Measurements from ENCODE around the gene NPEPL1. TPM values are rescaled to one million over a fixed set of nuclear protein-coding genes. Genes with fewer than 3 reads are reported as not detected.

Gene NPEPL1
- total and polyA plus RNA-seq, 2 of the 8 experiments (the other 6 are each of a cell fraction or from before 2014, with no cell fraction given): 12.4 to 26.8 TPM

DNA sequence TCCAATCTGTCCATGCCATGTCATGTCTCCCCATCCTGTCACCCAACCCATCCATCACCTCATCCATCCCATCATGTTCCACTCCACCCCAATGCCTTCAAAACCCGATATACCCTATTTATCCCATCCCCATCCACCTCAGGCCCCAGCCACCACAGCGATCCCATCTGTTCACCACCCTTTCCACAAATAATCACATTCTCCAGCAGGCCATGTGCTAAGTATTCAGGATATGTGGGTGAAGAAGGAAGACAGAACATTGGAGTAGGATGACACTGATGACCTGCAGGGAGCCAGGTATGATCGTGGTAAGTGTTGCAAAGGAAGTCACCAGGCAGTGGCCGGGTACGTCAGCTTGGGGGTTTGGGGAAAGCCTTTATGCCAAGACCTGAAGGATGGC, 48.8 kb downstream of the NPEPL1 start:
- CTCF ChIA-PET (ENCODE audit: partially characterized antibody): interaction anchor here (0.7 kb wide), 1 partner anchor 1751 kb away, joined by 3 read pairs; no protein-coding TSS in a partner anchor
- Histone ChIP-seq H2BK5ac (ENCODE audit: low read depth, low read length) (no peak overlapping the region), H3K4me2 (ENCODE audit: insufficient read depth in 1 of 2, low read depth in 2 of 2, low read length in 2 of 2) (no peak overlapping the region), H3K23ac (ENCODE audit: insufficient read length) (no peak overlapping the region), H3K36me3 (ENCODE audit: control insufficient read depth in 2 of 4, insufficient read depth in 4 of 4, low read length in 3 of 4) (no peaks in the 10 kb centered on the region), H2AFZ (ENCODE audit: low read length) (no peak overlapping the region), H4K91ac (replicated peaks; ENCODE audit: insufficient read length, low read length) (peak overlapping the region; percentile 32), H4K5ac (ENCODE audit: insufficient read length, low read depth, low read length) (no peak overlapping the region), H4K8ac (ENCODE audit: extremely low read depth, insufficient read depth, low read length) (no peak overlapping the region), H3K79me1 (ENCODE audit: low read depth, low read length) (no peaks in the 10 kb centered on the region), H2AK5ac (ENCODE audit: low read depth, low read length) (no peak overlapping the region), H2BK12ac (ENCODE audit: low read depth, low read length) (no peak overlapping the region), H4K20me1 (replicated peaks in 1 of 2; ENCODE audit: control insufficient read depth in 1 of 2, insufficient read depth in 2 of 2, low read length in 2 of 2) (peaks cover 0 to 2% of the 10 kb centered on the region in 2 experiments), H3K18ac (ENCODE audit: extremely low read depth, low read length) (no peak overlapping the region), H3K4me3 (ENCODE audit: extremely low read depth in 1 of 4, insufficient read depth in 2 of 4, low read depth in 3 of 4, low read length in 4 of 4) (no peak overlapping the region), H3K56ac (replicated peaks; ENCODE audit: insufficient read length, low read depth, low read length) (no peak overlapping the region), H3K9ac (replicated peaks in 1 of 4; ENCODE audit: extremely low read depth in 1 of 4, low read depth in 3 of 4, low read length in 3 of 4) (no peak overlapping the region), H2BK15ac (ENCODE audit: low read length) (no peak overlapping the region), H3K9me3 (ENCODE audit: insufficient read depth in 2 of 2, low read depth in 1 of 2, low read length in 1 of 2) (no peaks in the 10 kb centered on the region), H3K27ac (ENCODE audit: low read depth, low read length) (no peak overlapping the region), H3K23me2 (ENCODE audit: low read depth, low read length) (peaks cover 8% of the 10 kb centered on the region; the same call in 1 of the 2 replicates), H3K4ac (replicated peaks; ENCODE audit: insufficient read length, low read depth, low read length) (no peak overlapping the region), H2BK20ac (ENCODE audit: low read length) (peak overlapping the region; percentile 61; the same call in 1 of the 2 replicates), H2BK120ac (replicated peaks; ENCODE audit: low read depth, low read length) (no peak overlapping the region), H3K27me3 (replicated peaks in 1 of 4; ENCODE audit: control insufficient read depth in 3 of 4, extremely low read depth in 1 of 4, insufficient read depth in 3 of 4, low read length in 3 of 4) (no peaks in the 10 kb centered on the region), H3K14ac (ENCODE audit: insufficient read length) (no peak overlapping the region), H3K4me1 (replicated peaks in 1 of 4; ENCODE audit: control insufficient read depth in 3 of 4, insufficient read depth in 4 of 4, low read length in 3 of 4) (no peaks in the 10 kb centered on the region; a peak in 2 of 7 replicates), H3K79me2 (ENCODE audit: control insufficient read depth in 1 of 2, insufficient read depth in 2 of 2, low read length in 2 of 2) (no peaks in the 10 kb centered on the region)
- FAIRE-seq (no peak), DNase-seq (ENCODE audit: low read depth in 1 of 2, low spot score in 2 of 2) (no peak)
- WGBS, 2 experiments (ENCODE audit: extremely low coverage in 1 of 2, insufficient coverage in 1 of 2, insufficient read length in 1 of 2, insufficient replicate concordance in 2 of 2, low coverage in 1 of 2, low lambda C conversion rate in 2 of 2, missing lambda C conversion rate in 1 of 2): 90% methylated on average over 5 of the region's 5 CpGs; no CpG with 5 or more reads in 1 of the 2 experiments
- POLR2A ChIA-PET (ENCODE audit: partially characterized antibody): interaction anchor here (1.2 kb wide), 1 partner anchor 25 kb away, joined by 5 read pairs; no protein-coding TSS in a partner anchor
- TF ChIP-seq CHD2 (IDR thresholded peaks at IDR 0.05; ENCODE audit: low read length): no peak
- no peak for TF ChIP-seq BCL11A (IDR thresholded peaks at IDR 0.05; ENCODE audit: low read depth in 2 of 2, low read length in 2 of 2)
- TF ChIP-seq, protein P1, sequence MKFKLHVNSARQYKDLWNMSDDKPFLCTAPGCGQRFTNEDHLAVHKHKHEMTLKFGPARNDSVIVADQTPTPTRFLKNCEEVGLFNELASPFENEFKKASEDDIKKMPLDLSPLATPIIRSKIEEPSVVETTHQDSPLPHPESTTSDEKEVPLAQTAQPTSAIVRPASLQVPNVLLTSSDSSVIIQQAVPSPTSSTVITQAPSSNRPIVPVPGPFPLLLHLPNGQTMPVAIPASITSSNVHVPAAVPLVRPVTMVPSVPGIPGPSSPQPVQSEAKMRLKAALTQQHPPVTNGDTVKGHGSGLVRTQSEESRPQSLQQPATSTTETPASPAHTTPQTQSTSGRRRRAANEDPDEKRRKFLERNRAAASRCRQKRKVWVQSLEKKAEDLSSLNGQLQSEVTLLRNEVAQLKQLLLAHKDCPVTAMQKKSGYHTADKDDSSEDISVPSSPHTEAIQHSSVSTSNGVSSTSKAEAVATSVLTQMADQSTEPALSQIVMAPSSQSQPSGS (IDR thresholded peaks at IDR 0.05; ENCODE audit: low read length): no peak
- TF ChIP-seq EGR1 (IDR thresholded peaks at IDR 0.05; ENCODE audit: borderline replicate concordance, low read depth, low read length): no peak
- TF ChIP-seq CTBP2 (IDR thresholded peaks at IDR 0.05; ENCODE audit: borderline replicate concordance, insufficient read depth, insufficient read length, low read length): no peak
- no peak for TF ChIP-seq USF2 (IDR thresholded peaks at IDR 0.05; ENCODE audit: low read length)
- TF ChIP-seq ASH2L (IDR thresholded peaks at IDR 0.05; ENCODE audit: low read length): no peak
- TF ChIP-seq SAP30 (IDR thresholded peaks at IDR 0.05; ENCODE audit: insufficient read depth, insufficient replicate concordance, low read length): no peak
- no peak for TF ChIP-seq SRF (IDR thresholded peaks at IDR 0.05; ENCODE audit: low read depth, low read length)
- no peak for TF ChIP-seq CREB1 (IDR thresholded peaks at IDR 0.05)
- TF ChIP-seq SIN3A (conservative IDR thresholded peaks at IDR 0.05 in 1 of 2, IDR thresholded peaks at IDR 0.05 in 1 of 2; ENCODE audit: low read depth in 1 of 2, low read length in 2 of 2): no peak

Data from H1 (cell line).